GM21723 (cell line): ENCODE measurements around the gene P2RX3.
"Not testable (repeated sequence)": the region's sequence is repeated elsewhere in the genome, so short reads cannot be mapped to it uniquely, and the experiment has no call there.

ENCODE experiments used
- ATAC-seq: cut with Tn5 transposase; IDR thresholded peaks from one replicate; pipeline ENCODE4 v1.9.1; 2021; ENCODE audit warnings: mild to moderate bottlenecking, moderate library complexity; ENCODE audit not compliant: unreplicated experiment

P2RX3 gene

GRCh38 chr11:57324154-57324885 is 13.8 kb upstream of the P2RX3 start:
- ATAC-seq = no peak

- ATAC-seq = peak; percentile 90
Measured at GRCh38 chr11:57324886-57325734, 13.0 kb upstream of the P2RX3 start, which contains the start of gene TNKS1BP1. TSS of gene TNKS1BP1 (minus strand) at chr11:57324952. CDS start at chr11:57321885, 3,067 bp downstream.

GRCh38 chr11:57325735-57326048 is 12.5 kb upstream of the P2RX3 start:
- ATAC-seq = peak; percentile 4

GRCh38 chr11:57327721-57328120 is 10.4 kb upstream of the P2RX3 start:
- ATAC-seq = no peak

- no peak for ATAC-seq
Measured at GRCh38 chr11:57330029-57330428, 8.1 kb upstream of the P2RX3 start.

- no peak for ATAC-seq
Measured at GRCh38 chr11:57331720-57332119, 6.4 kb upstream of the P2RX3 start.

- ATAC-seq = no peak
Measured at GRCh38 chr11:57332694-57333440, 5.3 kb upstream of the P2RX3 start.

- no peak for ATAC-seq
Measured at GRCh38 chr11:57335023-57335342, 3.2 kb upstream of the P2RX3 start.

GRCh38 chr11:57335343-57336110 is 2.6 kb upstream of the P2RX3 start, which contains the start of gene SSRP1:
TSS of gene SSRP1 (minus strand) at chr11:57335892. CDS start at chr11:57335121, 771 bp downstream.
- ATAC-seq = peak; percentile 99

GRCh38 chr11:57336111-57336666 is 2.0 kb upstream of the P2RX3 start:
- ATAC-seq = no peak

GRCh38 chr11:57336856-57337255 is 1.3 kb upstream of the P2RX3 start:
- ATAC-seq = not testable (repeated sequence)

- no peak for ATAC-seq
Measured at GRCh38 chr11:57339328-57339727, 1.2 kb downstream of the P2RX3 start.

GRCh38 chr11:57340039-57340615 is 2.0 kb downstream of the P2RX3 start:
- ATAC-seq = no peak

- no peak for ATAC-seq
Measured at GRCh38 chr11:57341250-57341808, 3.2 kb downstream of the P2RX3 start.

- no peak for ATAC-seq
Measured at GRCh38 chr11:57342702-57343101, 4.5 kb downstream of the P2RX3 start.

GRCh38 chr11:57343825-57344224 is 5.7 kb downstream of the P2RX3 start:
- ATAC-seq = no peak

GRCh38 chr11:57344826-57345225 is 6.7 kb downstream of the P2RX3 start:
- ATAC-seq = no peak

GRCh38 chr11:57345555-57346211 is 7.5 kb downstream of the P2RX3 start:
- peak; percentile 71 for ATAC-seq

GRCh38 chr11:57347336-57347735 is 9.2 kb downstream of the P2RX3 start:
- no peak for ATAC-seq
